HG03097 (cell line): ENCODE measurements around the gene TMEM263.
"Not testable (repeated sequence)": the region's sequence is repeated elsewhere in the genome, so short reads cannot be mapped to it uniquely, and the experiment has no call there.

Experiments
- ATAC-seq: cut with Tn5 transposase; IDR thresholded peaks from one replicate; pipeline ENCODE4 v1.9.1; 2021; ENCODE audit not compliant: unreplicated experiment, low FRiP score

The TMEM263 gene

DNA sequence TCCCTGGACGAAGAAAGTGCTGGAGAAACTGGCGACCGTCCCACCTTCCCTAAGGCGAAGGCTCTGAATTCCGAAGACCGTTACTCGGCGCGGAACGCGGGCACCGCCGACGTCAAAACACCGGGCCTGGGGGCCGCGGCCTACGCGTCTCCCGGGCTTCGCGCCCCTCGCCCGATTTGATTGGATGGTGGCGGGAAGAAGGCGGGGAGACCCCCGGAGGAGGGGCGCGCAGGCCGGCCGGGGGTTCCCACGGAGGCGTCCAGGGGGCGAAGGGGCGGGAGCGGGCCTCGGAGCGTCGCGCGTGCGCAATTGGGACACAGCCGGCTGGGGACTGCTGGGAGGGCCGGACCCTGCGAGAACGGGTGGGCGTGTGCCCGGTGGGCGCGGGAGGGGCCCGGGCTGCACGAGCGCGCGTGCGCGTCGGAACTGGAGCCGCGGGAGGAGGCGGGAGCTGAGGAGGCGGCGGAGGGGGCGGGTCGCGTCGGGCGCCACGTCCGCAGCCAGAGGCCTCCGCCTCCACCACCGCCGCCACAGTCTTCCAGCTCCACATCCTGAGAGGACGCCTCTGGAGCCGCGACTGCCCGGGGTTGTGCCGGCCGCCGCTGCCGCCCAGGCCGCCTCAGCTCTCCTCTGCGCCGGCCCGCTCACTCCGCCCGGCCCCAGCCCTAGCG lies at the start of gene TMEM263:
TMEM263 (plus strand) TSS at position 531 of the 671 bp plus-strand sequence. CDS start 11,210 bp downstream, outside the sequence.
- ATAC-seq, result peak; percentile 78

DNA sequence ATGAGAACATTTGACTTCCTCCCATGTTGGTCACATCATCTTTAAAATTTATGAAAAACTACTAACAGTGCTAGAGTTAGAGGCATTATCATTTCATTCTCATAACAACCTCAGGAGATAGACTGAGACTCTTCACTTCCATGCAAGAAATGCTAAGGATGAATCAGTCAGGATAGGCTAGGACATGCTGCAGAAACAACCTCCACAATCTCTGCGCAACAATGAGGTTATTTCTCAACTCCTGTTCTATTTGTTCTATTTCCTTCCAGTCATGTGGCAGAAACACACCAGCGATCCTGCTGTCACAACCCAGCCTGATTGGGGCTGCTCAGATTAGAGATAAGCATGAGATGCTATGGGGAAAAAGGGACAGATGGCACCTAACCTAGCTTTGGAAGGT lies 49.0 kb upstream of the TMEM263 start:
- ATAC-seq, result no peak

DNA sequence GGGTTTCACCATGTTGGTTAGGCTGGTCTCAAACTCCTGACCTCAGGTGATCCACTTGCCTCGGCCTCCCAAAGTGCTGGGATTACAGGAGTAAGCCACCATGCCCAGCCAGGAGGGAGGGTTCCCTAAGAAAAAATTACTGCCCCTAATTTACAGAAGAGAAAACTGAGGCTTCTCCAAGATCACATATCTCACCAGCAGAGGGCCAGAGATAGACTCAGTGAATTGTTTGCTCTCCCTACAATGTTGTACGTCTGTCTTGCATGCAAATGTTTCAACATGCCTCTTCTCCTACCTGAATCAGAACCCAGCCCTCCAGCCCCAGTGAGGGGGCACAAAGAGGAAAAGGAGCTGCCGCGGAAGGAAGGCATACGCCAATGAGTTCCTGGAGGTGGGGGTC lies 48.3 kb upstream of the TMEM263 start:
- ATAC-seq, result no peak

DNA sequence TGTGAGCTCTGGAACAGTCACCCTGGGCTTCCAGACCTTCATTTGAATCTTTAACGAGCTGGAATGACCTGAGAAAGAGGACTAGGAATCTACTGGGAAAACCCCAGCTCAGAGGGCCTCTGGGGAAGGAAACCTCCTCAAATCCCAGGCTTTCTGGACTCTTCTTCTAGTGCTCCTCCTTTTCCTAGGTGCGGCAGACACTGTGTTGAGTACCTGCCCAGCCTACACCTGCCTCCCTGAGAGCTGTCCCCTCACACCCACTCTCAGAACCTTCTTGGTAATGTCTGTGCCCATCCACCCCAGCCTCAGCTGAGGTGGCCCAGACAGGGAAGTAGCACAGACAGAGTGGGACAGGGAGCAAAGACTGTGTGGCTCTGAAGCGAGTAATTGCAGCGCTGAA lies 47.9 kb upstream of the TMEM263 start:
- no peak for ATAC-seq

DNA sequence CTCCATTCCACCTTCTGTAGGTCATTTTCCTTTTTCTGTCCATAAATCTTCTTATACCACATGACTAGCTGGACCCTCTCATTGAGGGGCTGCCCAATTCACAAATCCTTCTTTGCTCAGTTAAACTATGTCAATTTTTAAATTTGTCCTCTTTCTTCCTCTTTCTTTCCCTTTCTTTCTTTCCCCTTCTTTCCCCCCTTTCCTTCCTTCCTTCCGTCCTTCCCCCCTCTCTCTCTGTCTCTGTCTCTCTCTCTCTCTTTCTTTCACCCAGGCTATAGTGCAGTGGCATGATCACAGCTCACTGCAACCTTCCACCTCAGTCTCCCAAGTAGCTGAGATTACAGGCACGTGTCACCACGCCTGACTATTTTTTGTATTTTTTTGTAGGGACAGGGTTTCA lies 47.1 kb upstream of the TMEM263 start:
- no peak for ATAC-seq

DNA sequence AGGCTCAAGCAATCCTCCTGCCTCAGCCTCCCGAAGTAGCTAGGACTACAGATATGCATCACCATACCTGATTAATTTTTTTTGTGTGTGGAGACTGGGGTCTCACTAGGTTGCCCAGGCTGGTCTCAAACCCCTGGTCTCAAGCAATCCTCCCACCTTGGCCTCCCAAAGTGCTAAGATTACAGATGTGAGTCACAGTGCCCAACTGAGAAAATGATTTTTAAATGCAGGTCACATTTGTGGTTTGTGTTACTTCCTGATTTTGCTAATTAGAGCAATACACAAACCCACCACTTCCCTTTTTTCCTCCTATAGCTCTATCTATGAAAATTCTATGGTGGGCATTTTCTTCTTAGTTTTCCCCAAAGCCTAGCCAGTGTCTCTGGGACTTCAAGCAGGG lies 45.5 kb upstream of the TMEM263 start:
- ATAC-seq, result peak; percentile 68

DNA sequence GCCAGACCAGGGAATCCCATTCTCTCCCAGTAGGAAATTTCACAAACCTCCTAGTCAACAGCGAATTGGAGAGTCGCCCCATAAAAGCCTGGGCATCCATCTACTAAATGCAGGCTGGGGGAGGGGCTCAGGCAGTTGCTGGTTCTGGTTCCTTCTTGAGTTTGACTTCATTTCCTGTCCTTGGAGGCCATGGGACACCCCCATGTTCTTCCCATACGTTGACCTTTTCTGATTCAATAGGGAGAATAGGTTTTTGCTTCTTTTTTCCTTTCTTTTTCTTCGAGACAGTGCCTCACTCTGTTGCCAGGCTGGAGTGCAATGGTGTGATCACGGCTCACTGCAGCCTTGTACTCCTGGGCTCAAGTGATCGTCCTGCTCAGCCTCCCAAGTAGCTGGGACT lies 44.1 kb upstream of the TMEM263 start:
- ATAC-seq, result no peak

DNA sequence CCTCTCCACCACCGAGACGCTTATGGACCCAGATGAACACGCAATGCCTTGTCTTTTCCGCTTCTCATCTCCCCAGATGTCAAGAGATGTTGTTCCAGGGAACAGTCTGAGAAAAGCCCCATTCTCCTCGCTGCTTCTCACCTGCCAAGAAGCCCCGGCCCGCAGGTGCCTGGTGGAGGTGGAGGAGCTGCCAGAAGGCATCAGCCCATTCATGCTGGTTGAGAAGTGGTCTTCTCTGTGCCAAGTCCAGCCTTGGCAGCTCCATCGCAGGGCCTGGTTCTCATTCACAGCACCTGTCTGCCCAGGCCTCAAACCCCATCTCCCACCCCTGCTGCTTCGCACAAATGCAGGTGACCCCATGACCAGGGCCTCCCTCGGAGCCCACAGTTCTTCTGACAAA lies 42.3 kb upstream of the TMEM263 start:
- ATAC-seq, result no peak

DNA sequence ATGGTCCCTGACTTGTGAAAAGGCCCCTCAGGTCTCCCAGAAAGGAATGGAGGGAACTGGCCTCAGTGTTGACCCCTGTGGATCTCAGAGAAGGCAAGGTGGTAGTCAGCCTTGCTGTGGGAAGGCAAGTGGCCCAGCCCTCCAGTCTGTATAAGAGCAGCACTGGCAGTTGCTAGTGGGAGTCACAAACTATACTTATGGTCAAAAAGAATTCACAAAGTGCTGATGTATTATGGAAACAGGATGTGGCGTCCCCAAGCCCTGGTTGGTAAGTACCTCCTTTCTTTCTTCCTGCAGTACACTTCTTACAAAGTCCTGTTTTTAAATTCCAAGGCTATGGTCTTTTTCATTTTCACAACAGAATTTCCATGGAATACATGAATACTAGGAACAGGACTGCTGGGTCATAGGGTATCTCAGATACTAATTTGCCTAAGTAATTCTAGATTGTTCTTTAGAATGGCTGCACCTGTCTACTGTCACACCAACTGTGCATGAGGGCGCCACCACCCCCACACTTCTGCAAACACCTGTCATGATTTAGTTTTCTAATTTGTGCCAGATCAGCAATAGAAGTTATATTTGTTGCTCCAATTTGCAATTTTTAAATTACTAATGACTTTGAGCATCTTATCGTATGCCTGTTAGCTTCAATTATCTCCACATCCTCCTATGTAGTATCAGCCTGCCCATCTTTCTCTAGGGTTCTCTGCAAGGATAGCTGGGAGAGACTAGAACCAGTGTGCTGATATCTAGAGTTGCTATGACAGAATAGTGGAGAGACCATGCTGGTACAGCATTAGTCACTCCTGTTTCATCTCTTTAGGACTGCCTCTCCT lies 40.7 kb upstream of the TMEM263 start:
- ATAC-seq, result no peak

DNA sequence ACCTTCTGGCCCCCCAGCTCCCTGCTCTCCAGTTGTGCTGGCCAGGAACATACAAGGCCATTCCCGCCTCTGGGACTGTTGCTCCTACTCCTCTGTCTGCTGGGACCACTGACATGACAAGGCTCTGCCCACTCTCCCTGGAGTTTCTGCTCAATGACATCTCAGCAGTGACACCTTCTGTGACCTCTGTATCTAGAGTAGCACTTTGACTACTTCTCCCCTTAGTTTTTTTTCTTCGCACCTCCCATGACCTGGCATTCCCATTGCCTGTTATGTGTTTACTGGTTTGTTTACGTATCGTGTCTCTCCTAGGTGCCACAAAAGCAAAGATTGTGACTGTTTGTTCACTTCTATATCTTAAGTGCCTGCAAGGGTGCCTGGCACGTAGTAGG lies 40.1 kb upstream of the TMEM263 start:
- ATAC-seq, result no peak

DNA sequence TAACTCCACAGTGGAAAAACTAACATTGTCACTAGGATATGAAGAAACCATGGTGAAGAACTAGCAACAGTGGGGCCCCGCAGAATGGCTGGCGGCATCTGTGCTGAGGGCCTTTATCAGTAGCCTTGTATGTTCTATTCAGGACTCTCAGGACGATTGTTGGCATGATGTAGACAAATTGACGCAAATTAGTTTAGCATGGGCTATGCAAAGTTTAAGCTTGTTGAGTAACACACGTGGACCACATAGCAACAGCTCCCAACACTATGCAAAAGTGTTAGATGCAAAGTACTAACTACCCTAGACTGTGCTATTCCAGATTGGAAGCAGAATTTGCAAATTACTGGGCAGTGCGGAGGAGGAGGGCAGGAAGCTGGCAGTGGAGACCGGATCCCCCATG lies 38.2 kb upstream of the TMEM263 start:
- ATAC-seq, result no peak

DNA sequence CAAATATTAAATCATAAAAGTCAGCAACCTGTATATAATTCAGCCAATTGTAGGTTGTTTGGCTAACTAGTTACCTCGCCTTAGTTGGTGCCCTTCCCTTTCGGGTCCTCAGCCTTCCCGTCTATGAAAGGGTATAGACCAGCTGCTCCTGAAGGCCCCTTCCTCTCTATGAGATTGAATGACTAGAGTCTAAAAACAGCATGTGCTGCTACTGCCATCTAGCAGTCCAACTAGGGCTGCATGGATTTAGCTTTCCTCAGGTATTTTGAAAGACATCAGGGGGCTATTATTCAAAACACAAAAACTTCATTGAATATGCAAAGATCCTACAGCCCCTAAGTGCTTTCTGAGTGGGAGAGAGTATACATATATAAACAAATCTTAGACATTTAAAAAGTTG lies 37.0 kb upstream of the TMEM263 start:
- no peak for ATAC-seq

DNA sequence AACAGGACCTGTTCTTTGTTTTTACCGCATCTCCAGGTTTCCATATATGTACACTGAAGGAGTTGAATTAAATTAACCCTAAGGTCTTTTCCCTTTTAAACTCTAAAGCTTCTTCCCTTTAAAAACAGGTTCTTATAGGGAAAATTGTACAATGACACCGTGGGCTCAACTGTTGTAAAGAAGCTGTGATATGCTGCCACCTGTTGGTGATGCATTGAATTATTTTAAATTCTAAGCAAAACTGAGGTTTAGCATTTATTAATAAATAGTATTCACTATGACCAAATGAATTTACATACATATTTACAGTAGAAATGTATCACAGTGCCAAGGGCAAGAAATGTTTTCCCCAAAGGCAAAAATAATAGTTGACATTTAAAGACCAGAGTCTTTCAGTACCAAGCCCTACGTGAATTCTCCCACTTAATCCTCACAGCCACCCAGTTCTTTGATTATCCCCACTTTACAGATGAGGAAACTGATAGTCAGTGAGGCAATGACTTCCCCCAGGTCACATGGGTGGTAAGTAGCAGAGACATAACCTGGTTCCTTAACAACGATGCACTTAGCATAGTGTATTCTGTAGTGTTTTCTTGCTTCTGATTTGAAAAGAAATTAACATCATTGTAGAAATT lies 35.7 kb upstream of the TMEM263 start:
- no peak for ATAC-seq

DNA sequence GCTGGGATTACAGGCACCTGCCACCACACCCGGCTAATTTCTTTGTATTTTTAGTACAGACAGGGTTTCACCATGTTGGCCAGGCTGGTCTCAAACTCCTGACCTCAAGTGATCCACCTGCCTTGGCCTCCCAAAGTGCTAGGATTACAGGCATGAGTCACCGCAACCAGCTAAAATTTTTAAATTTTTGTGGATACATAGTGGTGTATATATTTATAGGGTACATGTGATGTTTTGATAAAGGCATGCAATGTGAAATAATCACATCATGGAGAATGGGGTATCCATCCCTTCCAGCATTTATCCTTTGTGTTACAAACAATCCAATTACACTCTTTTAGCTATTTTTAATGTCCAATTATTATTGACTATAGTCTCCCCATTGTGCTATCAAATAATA lies 33.7 kb upstream of the TMEM263 start:
- not testable (repeated sequence) for ATAC-seq

DNA sequence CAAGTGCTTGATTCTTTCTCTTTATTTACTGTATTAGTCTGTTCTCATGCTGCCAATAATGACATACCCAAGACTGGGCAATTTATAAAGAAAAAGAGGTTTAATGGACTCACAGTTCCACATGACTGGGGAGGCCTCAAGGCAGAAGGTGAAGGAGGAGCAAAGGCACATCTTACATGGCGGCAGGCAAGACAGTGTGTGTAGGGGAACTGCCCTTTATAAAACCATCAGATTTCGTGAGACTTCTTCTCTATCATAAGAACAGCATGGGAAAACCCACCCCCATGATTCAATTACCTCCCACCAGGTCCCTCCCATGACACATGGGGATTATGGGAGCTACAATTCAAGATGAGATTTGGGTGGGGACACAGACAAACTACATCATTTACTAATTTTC lies 32.1 kb upstream of the TMEM263 start:
- ATAC-seq, result not testable (repeated sequence)

DNA sequence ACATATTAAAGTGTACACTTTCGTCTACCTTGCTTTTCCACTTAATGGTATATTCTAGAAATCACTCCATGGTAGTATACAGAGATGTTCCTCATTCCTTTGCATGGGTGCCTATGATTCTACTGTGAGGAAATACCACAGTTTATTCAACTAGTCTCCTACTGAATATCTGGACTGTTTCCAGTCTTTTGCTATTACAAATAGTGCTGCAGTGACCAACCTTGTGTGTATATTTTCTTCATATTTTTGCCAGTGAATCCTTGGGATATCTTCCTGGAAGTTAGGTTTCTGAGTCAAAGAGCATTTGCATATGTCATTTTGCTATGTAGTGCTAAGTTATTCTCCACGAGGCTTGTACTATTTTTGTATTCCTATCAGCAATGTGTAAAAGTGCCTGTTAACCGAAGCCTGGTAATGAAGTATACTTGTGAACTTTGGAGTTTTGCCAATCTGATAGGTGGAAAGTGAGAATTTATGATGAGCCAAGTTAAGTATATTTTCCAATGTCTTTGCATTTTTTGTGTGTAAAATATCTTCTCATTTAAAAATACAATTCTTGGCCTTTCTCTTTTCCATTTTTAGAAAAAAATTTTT lies 31.3 kb upstream of the TMEM263 start:
- no peak for ATAC-seq

DNA sequence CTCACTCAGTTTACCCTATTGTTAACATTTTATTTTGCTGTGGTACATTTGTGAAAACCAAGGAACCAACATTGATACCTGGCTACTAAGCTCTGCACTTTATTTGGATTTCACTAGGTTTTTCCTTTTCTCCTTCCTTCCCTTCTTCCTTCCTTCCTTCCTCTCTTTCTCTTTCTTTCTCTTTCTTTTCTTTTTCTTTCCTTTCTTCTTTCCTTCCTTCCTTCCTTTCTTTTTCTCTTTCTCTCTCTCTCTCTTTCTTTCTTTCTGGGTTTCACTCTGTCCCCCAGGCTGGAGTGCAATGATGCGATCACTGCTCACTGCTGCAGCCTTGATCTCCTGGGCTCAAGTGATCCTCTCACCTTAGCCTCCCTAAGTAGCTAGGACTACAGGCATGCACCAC lies 29.1 kb upstream of the TMEM263 start:
- no peak for ATAC-seq

DNA sequence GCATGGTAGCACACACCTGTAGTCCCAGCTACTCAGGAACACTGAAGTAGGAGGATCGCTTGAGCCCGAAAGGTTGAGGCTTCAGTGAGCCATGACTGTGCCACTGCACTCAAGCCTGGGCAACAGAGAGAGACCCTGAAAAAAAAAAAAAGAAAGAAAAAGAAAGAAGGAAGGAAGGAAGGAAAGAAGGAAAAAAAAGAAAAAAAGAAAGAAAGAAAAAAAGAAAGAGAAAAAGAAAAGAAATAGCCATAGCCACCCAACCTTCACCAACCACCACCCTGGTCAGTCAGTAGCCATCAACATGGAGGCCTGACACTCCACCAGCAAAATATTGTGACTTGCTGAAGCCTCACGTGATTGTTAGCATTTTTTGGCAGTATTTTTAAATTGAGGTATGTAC lies 21.4 kb upstream of the TMEM263 start:
- ATAC-seq, result no peak

DNA sequence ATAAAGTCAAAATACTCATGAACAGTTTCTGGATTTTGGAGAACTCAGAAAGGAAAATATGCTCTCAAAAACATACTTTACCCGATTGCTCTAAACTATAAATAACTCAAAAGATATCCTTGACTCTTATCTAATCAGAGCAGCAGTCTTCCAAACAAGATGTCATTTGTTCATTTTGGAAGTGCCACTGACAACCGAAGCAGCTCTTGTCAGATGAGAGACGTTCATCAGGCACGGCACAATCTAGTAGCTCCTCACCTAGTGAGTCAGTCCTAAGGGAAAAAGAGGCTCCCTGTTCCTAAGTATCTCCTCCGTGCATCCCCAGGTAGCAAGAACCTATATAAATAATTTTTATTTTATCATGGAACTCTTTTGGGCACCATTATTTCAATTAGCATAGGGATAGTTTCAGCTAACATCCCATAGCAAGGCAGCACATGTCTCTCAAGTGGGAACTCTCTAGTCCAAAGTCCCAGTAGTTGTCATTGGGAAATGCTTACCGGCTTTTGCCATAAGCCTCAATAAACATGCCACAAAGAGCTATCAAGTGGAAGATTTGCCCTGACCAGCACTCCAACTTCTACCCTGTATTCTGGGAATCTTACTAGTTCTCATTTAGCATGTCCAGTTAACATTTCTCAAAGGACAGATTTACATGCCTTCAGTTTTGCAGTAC lies 14.1 kb upstream of the TMEM263 start:
- ATAC-seq, result no peak

DNA sequence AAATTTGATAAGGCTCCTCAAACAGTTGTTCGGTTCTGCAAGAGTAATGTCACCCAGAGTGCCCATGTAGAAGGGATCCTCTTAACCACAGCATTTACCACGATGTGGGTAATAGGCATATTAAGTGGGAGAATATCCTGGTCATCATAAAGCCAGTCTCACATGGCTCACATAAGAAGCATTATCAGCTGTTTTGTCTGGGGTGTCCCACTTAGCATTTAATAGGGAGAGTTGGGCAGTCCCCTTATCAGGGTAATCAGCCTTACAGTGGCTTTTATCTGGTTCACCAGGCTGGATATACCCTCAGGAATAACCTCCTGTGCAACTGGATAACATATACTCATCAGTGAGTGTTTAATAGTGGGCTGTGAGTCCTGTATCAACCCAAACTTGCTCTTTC lies 12.9 kb upstream of the TMEM263 start:
- no peak for ATAC-seq
